ENCODE data around the gene SGCD.

Gene SGCD

GRCh38 chr5:156803404-156803803 lies 476.4 kb downstream of the SGCD start:
- TF ChIP-seq CTCF (IDR thresholded peaks at IDR 0.05; ENCODE audit: insufficient read depth, low read length, missing control alignments) = no peak
- no peak for DNase-seq (ENCODE audit: low read depth, low spot score)
- ChIA-PET CTCF (interaction anchor here (1.2 kb wide), 1 partner anchor 12 kb away, joined by 3 read pairs; no protein-coding TSS in a partner anchor), POLR2A (no interaction called here)
- no peak overlapping the region for H3K4me3 ChIP-seq (ENCODE audit: low read depth, low read length)

- ChIA-PET POLR2A (no interaction called here), CTCF (interaction anchor here (0.7 to 5.2 kb wide), 3 partner anchors 9 to 881 kb away, joined by 3 to 30 read pairs (median 3); no protein-coding TSS in a partner anchor)
- no peak overlapping the region for H3K4me3 ChIP-seq (ENCODE audit: low read depth, low read length)
- no peak for TF ChIP-seq CTCF (IDR thresholded peaks at IDR 0.05; ENCODE audit: insufficient read depth, low read length, missing control alignments)
- DNase-seq (ENCODE audit: low read depth, low spot score) = no peak
These were observed 486.0 kb downstream of the SGCD start for GRCh38 chr5:156812959-156813358.

GRCh38 chr5:156815988-156816599 lies 489.1 kb downstream of the SGCD start:
- CTCF ChIA-PET = interaction anchor here (0.7 to 5.2 kb wide), 23 partner anchors 9 to 1679 kb away, joined by 3 to 30 read pairs (median 4); no protein-coding TSS in a partner anchor

More at GRCh38 chr5:156815988-156816599, 489.1 kb downstream of the SGCD start:
- no peak overlapping the region for H3K4me3 ChIP-seq (ENCODE audit: low read depth, low read length)
- no peak for DNase-seq (ENCODE audit: low read depth, low spot score)
- peak; percentile 52 for TF ChIP-seq CTCF (IDR thresholded peaks at IDR 0.05; ENCODE audit: insufficient read depth, low read length, missing control alignments)
- POLR2A ChIA-PET = no interaction called here

All from AG04449 (cell line).